ENCODE measurements around the gene BCL7C. TPM values are rescaled to one million over a fixed set of nuclear protein-coding genes. Genes with fewer than 3 reads are reported as not detected.

BCL7C gene
- total RNA-seq, 1 experiment from 2014 or later, result 44.9 TPM

GRCh38 chr16:30907064-30907463 lies 13.2 kb upstream of the BCL7C start:
- intact Hi-C loops (cut with micrococcal nuclease), result no loop called here
- H3K36me3 ChIP-seq (ENCODE audit: control insufficient read depth in 1 of 2, insufficient read depth in 2 of 2, low read length in 2 of 2), result no peaks in the 10 kb centered on the region
- no peaks in the 10 kb centered on the region for H3K9me2 ChIP-seq (ENCODE audit: insufficient read depth)
- ChIA-PET RAD21 (ENCODE audit: low non-redundant PET in 1 of 2, low total read pairs in 2 of 2, uncharacterized antibody in 2 of 2, unreplicated experiment in 2 of 2) (no interaction called here), CTCF (no interaction called here), POLR2A (no interaction called here)
- no peak overlapping the region for H2AFZ ChIP-seq (ENCODE audit: low read depth, low read length, poor library complexity, severe bottlenecking)
- ATAC-seq, result no peak
- no peaks in the 10 kb centered on the region for H4K20me1 ChIP-seq (ENCODE audit: insufficient read depth)
- no TSS peak for BruUV-seq (replicated peaks)
- H3K27me3 ChIP-seq (ENCODE audit: insufficient read depth, low read length), result no peaks in the 10 kb centered on the region
- no peaks in the 10 kb centered on the region for H3K79me2 ChIP-seq (ENCODE audit: insufficient read depth, low read length)
- H3K4me3 ChIP-seq (replicated peaks in 1 of 2; ENCODE audit: low read depth in 1 of 2, low read length in 2 of 2), result no peak overlapping the region
- TF ChIP-seq SIN3A (IDR thresholded peaks at IDR 0.05; ENCODE audit: low read depth), result no peak
- no peak for TF ChIP-seq RAD21 (IDR thresholded peaks at IDR 0.05; ENCODE audit: low read depth)
- TF ChIP-seq POLR2A (IDR thresholded peaks at IDR 0.05; ENCODE audit: borderline replicate concordance, extremely low read depth, insufficient read depth, insufficient read length), result no peak
- TF ChIP-seq SRF (IDR thresholded peaks at IDR 0.05; ENCODE audit: low read depth), result no peak
- no peak for TF ChIP-seq EZH2 (IDR thresholded peaks at IDR 0.05)
- TF ChIP-seq POLR2AphosphoS5 (IDR thresholded peaks at IDR 0.05; ENCODE audit: low read depth, low read length), result no peak
- no peak for TF ChIP-seq JUND (IDR thresholded peaks at IDR 0.05)
- TF ChIP-seq ZBTB33 (IDR thresholded peaks at IDR 0.05; ENCODE audit: extremely low read depth, insufficient replicate concordance, low read length), result no peak
- TF ChIP-seq ELF1 (IDR thresholded peaks at IDR 0.05; ENCODE audit: borderline replicate concordance, low read depth), result no peak
- no peak for TF ChIP-seq ZFX (IDR thresholded peaks at IDR 0.05)
- peaks cover 16 to 20% of the 10 kb centered on the region in 2 experiments; a peak in 3 of 4 replicates for H3K4me1 ChIP-seq (ENCODE audit: control insufficient read depth in 1 of 2, insufficient read depth in 2 of 2, low read length in 2 of 2)
- DNase-seq (ENCODE audit: low read depth, low spot score), result no peak
- no peaks in the 10 kb centered on the region for H3K9me3 ChIP-seq (ENCODE audit: control insufficient read depth in 1 of 2, insufficient read depth in 1 of 2, low read depth in 1 of 2, low read length in 2 of 2)
- no peak overlapping the region for H3K4me2 ChIP-seq (ENCODE audit: low read length)
- H3K9ac ChIP-seq (ENCODE audit: low read length), result no peak overlapping the region
- no peak overlapping the region for H3K27ac ChIP-seq (ENCODE audit: low read depth, low read length)

Measured in HCT116 (cell line).